Esophagus muscularis mucosa (tissue), 4 donors: ENCODE results near the gene MTURN.

Experiments
- CTCF ChIP-seq, 3 experiments: fragments of 200-600 bp in 2 of 3; fragments of 450-650 bp in 1 of 3; sonication (generic) in 2 of 3; IDR thresholded peaks; one replicate each; pipeline ENCODE4 v1.5.1; 2017 to 2019; ENCODE audit warnings: antibody characterized with exemption in 3 of 3, mild to moderate bottlenecking in 2 of 3, moderate library complexity in 1 of 3
- EP300 ChIP-seq: sonication (generic); formaldehyde crosslinking; IDR thresholded peaks from one replicate; pipeline ENCODE4 v1.6.1; 2017; ENCODE audit warnings: antibody characterized with exemption
- POLR2A ChIP-seq: fragments of 450-650 bp; IDR thresholded peaks from one replicate; pipeline ENCODE4 v1.6.1; 2017; ENCODE audit warnings: antibody characterized with exemption, moderate library complexity, mild to moderate bottlenecking, low read depth

GRCh38 chr7:30145426-30145970, 10.7 kb downstream of the MTURN start:
- TF ChIP-seq POLR2A (no peak), CTCF (IDR thresholded peaks at IDR 0.05) (no peak), EP300 (no peak)
